ENCODE data around the gene RENBP.

DNA sequence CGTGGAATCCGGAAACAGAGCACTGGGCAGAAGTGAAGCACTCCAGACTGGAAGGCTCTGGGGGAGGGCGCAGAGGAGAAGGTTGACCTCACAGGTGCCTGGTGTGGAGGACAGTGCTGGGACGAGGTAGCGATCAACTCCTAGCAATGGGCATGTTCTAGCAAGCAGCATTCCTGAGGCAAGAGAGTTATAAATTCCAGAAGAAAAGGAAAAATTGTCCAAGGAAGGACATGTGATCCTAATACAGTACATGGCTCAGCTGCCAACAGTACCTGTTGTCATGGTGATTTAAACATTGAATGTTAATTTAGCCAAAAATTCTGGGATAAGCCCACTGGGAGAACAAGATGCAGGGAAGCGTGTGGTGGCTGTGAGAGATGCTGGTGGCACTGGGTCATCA is 26.6 kb downstream of the RENBP start:
- TF ChIP-seq, protein P1, sequence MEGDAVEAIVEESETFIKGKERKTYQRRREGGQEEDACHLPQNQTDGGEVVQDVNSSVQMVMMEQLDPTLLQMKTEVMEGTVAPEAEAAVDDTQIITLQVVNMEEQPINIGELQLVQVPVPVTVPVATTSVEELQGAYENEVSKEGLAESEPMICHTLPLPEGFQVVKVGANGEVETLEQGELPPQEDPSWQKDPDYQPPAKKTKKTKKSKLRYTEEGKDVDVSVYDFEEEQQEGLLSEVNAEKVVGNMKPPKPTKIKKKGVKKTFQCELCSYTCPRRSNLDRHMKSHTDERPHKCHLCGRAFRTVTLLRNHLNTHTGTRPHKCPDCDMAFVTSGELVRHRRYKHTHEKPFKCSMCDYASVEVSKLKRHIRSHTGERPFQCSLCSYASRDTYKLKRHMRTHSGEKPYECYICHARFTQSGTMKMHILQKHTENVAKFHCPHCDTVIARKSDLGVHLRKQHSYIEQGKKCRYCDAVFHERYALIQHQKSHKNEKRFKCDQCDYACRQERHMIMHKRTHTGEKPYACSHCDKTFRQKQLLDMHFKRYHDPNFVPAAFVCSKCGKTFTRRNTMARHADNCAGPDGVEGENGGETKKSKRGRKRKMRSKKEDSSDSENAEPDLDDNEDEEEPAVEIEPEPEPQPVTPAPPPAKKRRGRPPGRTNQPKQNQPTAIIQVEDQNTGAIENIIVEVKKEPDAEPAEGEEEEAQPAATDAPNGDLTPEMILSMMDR (conservative IDR thresholded peaks at IDR 0.05 in 1 of 2, IDR thresholded peaks at IDR 0.05 in 1 of 2; ENCODE audit: extremely low read depth in 1 of 2, insufficient read depth in 1 of 2, low read depth in 1 of 2, low read length in 2 of 2): no peak
- TF ChIP-seq EZH2 (IDR thresholded peaks at IDR 0.05; ENCODE audit: borderline replicate concordance, low read length): no peak

Data from mammary epithelial cell (primary cell).